ENCODE measurements around the gene CMIP.

CMIP gene

DNA sequence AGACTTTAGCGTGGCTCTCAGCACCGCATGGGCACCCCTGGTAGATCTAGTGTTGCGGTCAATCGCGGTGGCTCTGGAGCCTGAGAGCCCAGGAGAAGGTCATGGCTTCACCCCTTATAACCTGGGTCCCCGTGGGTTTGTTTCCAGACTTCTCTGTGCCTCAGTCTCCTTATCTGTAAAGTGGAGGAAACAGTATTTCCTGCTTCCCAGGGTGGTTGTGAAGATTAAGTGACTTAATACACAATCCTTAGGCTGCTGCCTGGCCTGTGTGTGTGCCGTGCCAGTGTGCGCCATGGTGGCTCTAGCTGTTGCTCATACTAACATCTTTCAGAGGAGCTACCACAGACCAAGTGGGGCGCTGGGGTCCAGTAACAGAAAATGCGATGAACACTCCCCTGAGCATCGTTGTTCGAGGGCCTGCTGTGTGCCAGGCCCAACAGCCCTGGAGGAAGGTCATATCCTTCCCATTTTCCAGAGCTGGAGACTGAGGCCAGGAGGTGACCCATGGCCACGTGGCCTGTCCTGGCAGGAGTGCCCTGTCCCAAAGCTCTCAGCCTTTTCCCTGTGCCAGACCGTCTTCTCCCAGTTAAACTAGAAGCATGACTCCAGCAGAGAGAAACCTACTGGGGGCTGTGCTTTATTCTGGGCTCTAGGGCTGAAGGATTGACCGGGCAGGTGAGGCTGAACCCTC lies 70.1 kb downstream of the CMIP start:
- Histone ChIP-seq H2AFZ (ENCODE audit: low read depth, low read length, severe bottlenecking) (no peak overlapping the region), H3K9ac (ENCODE audit: low read length) (no peak overlapping the region)

DNA sequence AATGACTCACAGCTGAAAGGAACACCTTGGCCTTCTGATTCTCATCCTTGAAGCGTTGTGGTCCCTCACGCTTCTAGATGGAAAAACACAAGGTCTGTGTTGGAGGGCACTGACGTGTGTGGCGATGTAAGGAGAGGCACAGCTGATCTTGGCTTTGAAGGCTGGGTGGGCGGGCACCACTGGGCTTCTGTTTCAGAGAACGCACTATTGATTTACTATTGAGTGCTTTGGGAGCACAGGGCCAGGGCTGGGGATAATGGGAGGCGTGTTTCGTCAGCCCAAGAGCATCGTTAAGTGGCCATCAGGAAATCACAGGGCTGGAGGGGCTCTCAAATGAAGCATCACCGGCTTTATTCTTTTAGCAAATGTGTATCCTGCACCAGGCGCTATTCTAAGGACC lies 70.7 kb downstream of the CMIP start:
- peaks cover 14% of the 10 kb centered on the region for H3K79me2 ChIP-seq (ENCODE audit: insufficient read depth, low read length)
- H3K4me2 ChIP-seq (ENCODE audit: low read depth, low read length, poor library complexity, severe bottlenecking), result no peak overlapping the region
- H2AFZ ChIP-seq (ENCODE audit: low read depth, low read length, severe bottlenecking), result no peak overlapping the region
- H3K9me3 ChIP-seq (ENCODE audit: insufficient read depth, low read length), result no peaks in the 10 kb centered on the region
- H3K9ac ChIP-seq (ENCODE audit: low read length), result no peak overlapping the region
- H3F3A ChIP-seq (ENCODE audit: insufficient read depth), result no peaks in the 10 kb centered on the region
- no peaks in the 10 kb centered on the region for H3K9me2 ChIP-seq (replicated peaks; ENCODE audit: insufficient read depth, low read length)
- no peak overlapping the region for H3K27ac ChIP-seq (ENCODE audit: low read depth, low read length)
- TF ChIP-seq, protein P1, sequence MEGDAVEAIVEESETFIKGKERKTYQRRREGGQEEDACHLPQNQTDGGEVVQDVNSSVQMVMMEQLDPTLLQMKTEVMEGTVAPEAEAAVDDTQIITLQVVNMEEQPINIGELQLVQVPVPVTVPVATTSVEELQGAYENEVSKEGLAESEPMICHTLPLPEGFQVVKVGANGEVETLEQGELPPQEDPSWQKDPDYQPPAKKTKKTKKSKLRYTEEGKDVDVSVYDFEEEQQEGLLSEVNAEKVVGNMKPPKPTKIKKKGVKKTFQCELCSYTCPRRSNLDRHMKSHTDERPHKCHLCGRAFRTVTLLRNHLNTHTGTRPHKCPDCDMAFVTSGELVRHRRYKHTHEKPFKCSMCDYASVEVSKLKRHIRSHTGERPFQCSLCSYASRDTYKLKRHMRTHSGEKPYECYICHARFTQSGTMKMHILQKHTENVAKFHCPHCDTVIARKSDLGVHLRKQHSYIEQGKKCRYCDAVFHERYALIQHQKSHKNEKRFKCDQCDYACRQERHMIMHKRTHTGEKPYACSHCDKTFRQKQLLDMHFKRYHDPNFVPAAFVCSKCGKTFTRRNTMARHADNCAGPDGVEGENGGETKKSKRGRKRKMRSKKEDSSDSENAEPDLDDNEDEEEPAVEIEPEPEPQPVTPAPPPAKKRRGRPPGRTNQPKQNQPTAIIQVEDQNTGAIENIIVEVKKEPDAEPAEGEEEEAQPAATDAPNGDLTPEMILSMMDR (IDR thresholded peaks at IDR 0.05; ENCODE audit: insufficient read depth, low read length, poor library complexity, severe bottlenecking), result no peak
- TF ChIP-seq EZH2phosphoT487 (conservative IDR thresholded peaks at IDR 0.05; ENCODE audit: low read length), result no peak
- H3K4me3 ChIP-seq (ENCODE audit: insufficient read depth, low read length, poor library complexity, severe bottlenecking), result no peak overlapping the region
- H3K36me3 ChIP-seq (ENCODE audit: low read length), result no peaks in the 10 kb centered on the region
- H4K20me1 ChIP-seq (ENCODE audit: low read depth, low read length), result peaks cover 6% of the 10 kb centered on the region; the same call in 1 of the 2 replicates
- no peaks in the 10 kb centered on the region for H3K27me3 ChIP-seq (ENCODE audit: low read length)

More for the DNA sequence above, 70.1 kb downstream of the CMIP start:
- H3K9me2 ChIP-seq (replicated peaks; ENCODE audit: insufficient read depth, low read length), result no peaks in the 10 kb centered on the region
- H3K27ac ChIP-seq (ENCODE audit: low read depth, low read length), result no peak overlapping the region
- H3K79me2 ChIP-seq (ENCODE audit: insufficient read depth, low read length), result peaks cover 14% of the 10 kb centered on the region
- H3K27me3 ChIP-seq (ENCODE audit: low read length), result no peaks in the 10 kb centered on the region
- no peak overlapping the region for H3K4me3 ChIP-seq (ENCODE audit: insufficient read depth, low read length, poor library complexity, severe bottlenecking)
- no peak overlapping the region for H3K4me2 ChIP-seq (ENCODE audit: low read depth, low read length, poor library complexity, severe bottlenecking)
- no peaks in the 10 kb centered on the region for H3K9me3 ChIP-seq (ENCODE audit: insufficient read depth, low read length)
- no peak for TF ChIP-seq EZH2phosphoT487 (conservative IDR thresholded peaks at IDR 0.05; ENCODE audit: low read length)
- TF ChIP-seq, protein P1 (IDR thresholded peaks at IDR 0.05; ENCODE audit: insufficient read depth, low read length, poor library complexity, severe bottlenecking), result no peak
- no peaks in the 10 kb centered on the region for H3K36me3 ChIP-seq (ENCODE audit: low read length)
- no peaks in the 10 kb centered on the region for H3F3A ChIP-seq (ENCODE audit: insufficient read depth)
- peaks cover 6% of the 10 kb centered on the region; the same call in 1 of the 2 replicates for H4K20me1 ChIP-seq (ENCODE audit: low read depth, low read length)

DNA sequence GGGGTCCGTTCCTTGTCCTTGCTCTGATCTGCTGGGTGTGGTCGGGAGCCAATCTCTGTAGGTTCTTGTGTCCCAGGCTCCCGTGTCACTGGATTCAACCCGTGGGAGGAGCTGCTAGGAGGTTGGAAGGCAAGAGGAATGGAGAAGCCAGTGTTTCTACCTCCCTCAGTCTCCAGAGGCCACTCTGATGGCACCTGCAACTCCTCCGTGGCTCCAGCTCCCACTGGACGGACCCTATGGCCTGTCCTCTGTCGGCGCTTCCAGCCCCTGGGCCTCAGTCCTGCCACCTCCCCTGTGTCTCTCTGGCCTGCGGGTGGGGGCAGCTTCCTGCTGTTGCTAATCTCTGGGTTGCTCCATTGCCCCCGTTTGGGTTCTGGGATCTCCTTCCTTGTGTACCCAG lies 71.1 kb downstream of the CMIP start:
- H4K20me1 ChIP-seq (ENCODE audit: low read depth, low read length), result peaks cover 9% of the 10 kb centered on the region; the same call in 1 of the 2 replicates
- H2AFZ ChIP-seq (ENCODE audit: low read depth, low read length, severe bottlenecking), result no peak overlapping the region
- no peaks in the 10 kb centered on the region for H3K9me2 ChIP-seq (replicated peaks; ENCODE audit: insufficient read depth, low read length)
- no peaks in the 10 kb centered on the region for H3K9me3 ChIP-seq (ENCODE audit: insufficient read depth, low read length)
- H3K4me3 ChIP-seq (ENCODE audit: insufficient read depth, low read length, poor library complexity, severe bottlenecking), result no peak overlapping the region
- H3K27me3 ChIP-seq (ENCODE audit: low read length), result no peaks in the 10 kb centered on the region
- peaks cover 17% of the 10 kb centered on the region for H3K79me2 ChIP-seq (ENCODE audit: insufficient read depth, low read length)
- no peak overlapping the region for H3K9ac ChIP-seq (ENCODE audit: low read length)
- no peak overlapping the region for H3K4me2 ChIP-seq (ENCODE audit: low read depth, low read length, poor library complexity, severe bottlenecking)
- no peaks in the 10 kb centered on the region for H3K36me3 ChIP-seq (ENCODE audit: low read length)
- no peak for TF ChIP-seq EZH2phosphoT487 (conservative IDR thresholded peaks at IDR 0.05; ENCODE audit: low read length)
- TF ChIP-seq, protein P1 (IDR thresholded peaks at IDR 0.05; ENCODE audit: insufficient read depth, low read length, poor library complexity, severe bottlenecking), result no peak
- no peak overlapping the region for H3K27ac ChIP-seq (ENCODE audit: low read depth, low read length)
- H3F3A ChIP-seq (ENCODE audit: insufficient read depth), result no peaks in the 10 kb centered on the region
